IPS DF 4.7 (cell line): ENCODE results near the gene PTPRM.

Experiments used
- DNase-seq: peaks from one replicate; pipeline ENCODE4 v3.0.0-alpha.2; 2013; ENCODE audit warnings: low spot score; ENCODE audit errors: extremely low read depth

Gene PTPRM

GRCh38 chr18:7598167-7599047 lies 31.3 kb downstream of the PTPRM start:
- no peak for DNase-seq

GRCh38 chr18:7600036-7600435 lies 32.9 kb downstream of the PTPRM start:
- no peak for DNase-seq

DNA sequence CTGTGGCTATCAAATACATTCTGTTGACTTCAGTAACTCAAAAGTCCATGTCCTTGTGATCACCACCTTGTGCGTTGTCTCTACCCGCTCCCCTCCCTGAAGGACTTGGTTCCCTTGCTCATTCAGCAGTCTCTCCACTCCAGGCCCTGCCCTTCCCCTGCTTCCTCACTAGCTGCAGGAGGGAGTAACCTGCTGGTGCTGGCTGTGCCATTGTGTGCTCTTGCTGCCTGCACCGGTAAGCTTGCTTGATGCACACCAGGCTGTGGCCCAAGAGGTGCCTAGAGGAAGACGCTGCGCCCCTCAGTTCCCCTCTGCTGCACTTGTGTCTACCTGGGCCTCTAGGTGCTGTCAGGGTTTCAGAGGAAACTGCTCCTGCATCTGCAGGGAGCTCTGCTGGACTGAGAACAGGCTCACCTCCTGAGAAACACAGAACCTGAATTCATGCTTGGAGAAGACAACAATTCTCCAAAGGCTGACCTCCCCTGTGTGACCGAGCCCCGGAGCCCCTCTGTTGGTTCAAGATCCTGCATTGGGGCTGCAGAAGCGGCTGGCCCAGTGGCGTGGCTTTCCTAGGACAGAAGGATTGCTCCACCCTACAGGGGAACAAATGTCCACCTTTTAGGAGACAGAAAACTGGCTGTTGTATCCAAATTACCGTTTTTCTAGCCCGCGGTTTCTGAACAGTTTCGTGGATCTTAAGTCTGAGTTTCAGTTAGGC lies 33.6 kb downstream of the PTPRM start:
- no peak for DNase-seq

GRCh38 chr18:7601246-7601615 lies 34.1 kb downstream of the PTPRM start:
- no peak for DNase-seq

DNA sequence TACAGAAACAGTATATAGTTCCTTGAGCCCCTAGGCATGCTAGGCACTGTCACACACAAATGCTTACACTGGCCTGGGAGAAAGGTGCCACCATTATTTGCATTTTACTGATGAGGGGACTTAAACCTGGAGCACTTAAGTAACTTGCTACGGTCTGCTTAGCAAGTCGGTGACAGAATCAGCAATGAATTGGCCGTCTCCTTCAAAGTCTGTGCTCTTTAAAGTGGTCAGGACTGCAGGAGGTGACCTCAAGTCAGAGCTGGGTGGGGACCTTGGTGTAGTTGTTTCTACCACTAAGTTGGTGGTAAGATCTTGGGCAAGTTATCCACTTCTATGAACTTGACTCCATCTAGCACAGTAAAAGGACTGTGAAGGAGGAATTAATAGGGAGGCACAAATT lies 34.8 kb downstream of the PTPRM start:
- no peak for DNase-seq

GRCh38 chr18:7603259-7604000 lies 36.3 kb downstream of the PTPRM start:
- DNase-seq, result no peak

DNA sequence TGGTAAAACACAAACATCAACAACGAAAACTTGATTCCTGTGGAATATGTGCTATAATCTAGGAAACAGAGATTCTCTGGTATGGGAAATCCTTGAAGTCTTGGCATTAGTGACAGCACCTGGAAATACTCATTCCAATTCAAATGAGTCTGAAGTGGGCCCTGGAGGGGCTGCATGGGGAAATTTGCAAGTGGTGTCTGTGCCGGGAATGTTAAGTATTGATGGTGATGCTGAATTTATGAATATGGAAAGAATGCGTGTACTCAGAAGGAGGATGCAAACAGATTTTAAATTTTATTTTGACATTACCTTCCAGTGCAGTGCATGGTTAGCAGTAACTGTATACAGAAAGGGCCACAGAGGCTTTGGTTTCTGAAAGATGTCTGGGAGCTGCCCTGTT lies 37.2 kb downstream of the PTPRM start:
- DNase-seq, result no peak

- no peak for DNase-seq
Measured at GRCh38 chr18:7605705-7606104, 38.6 kb downstream of the PTPRM start.

DNA sequence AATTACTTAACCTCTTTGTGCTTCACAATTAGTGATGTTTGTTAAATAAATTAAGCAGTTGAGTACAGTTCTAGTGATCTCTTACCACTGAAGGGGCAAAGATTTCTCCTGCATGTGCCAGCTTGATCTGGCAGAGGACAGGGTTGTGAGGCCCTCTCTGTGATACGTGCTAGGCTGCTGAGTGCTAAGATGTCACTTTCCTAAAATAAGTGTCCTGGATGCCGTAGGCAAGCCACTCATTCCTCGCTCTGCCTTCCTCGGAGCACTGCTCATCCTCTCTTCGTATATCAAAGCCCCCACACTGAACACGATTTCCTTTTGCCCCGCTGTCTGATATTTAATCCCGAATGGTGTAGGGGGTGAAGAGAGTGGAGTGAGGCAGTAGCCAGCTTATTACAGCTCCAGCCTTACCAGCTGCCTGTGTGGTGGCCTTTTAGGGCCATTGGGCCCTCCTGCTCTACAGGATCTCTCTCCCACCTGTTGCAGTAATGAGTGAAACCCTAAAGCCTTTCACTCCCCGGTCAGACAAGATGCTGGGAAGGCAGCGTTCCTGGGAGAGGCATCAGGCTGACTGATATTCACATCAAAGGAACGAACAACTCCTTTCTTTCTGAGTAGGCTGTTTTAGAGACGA lies 40.5 kb downstream of the PTPRM start:
- no peak for DNase-seq

DNA sequence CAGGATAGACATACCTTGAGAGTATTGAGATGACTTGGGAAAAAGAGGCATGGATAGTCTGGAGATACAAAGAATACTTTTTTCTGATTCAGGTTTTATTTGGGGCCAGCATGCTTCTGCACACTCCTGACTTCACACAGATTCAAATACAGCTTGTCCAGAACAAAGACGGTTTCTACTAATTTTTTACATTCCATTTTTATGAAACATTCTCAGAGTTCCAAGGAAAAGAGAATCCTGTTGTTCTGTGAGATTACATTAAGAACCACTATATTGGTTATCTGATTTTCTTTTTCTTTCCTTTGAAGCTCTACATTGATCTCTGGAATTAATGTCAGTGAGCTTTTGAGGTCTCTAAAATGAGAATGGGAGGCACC lies 41.0 kb downstream of the PTPRM start:
- no peak for DNase-seq

- no peak for DNase-seq
Measured at GRCh38 chr18:7608781-7609201, 41.7 kb downstream of the PTPRM start.

GRCh38 chr18:7609617-7610016 lies 42.5 kb downstream of the PTPRM start:
- no peak for DNase-seq

DNA sequence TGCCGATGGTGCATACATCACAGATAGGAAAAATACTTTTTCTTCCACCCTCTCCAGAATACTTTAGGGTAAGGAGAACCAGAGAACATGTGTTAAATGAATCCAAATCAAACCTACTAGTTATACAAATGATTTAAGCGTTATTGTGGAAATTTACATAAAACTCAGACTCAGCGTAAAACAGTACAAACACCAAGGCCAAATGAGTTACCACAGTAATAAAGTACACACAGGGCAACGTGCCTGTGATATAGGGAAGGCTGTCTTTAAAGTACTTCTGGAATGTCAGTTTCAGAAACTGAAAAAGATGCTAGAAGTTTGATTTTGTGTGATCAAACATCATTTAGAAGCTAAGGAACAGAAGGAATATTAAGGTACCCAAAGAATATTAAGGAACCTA lies 46.9 kb downstream of the PTPRM start:
- DNase-seq, result no peak

DNA sequence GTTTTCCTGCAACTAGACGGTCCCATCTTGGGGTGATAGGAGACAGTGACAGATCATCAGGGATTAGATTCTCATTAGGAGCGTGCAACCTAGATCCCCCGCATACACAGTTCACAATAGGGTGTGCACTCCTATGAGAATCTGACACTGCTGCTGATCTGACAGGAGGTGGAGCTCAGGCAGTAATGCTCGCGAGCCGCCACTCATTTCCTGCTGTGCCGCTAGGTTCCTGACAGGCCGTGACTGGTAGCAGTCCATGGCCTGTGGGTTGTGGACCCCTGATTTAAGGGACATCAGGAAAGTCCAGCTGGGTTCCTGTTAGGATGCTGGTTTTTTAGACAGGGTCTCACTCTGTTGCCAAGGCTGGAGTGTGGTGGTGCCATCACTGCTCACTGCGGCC lies 48.7 kb downstream of the PTPRM start:
- DNase-seq, result no peak

DNA sequence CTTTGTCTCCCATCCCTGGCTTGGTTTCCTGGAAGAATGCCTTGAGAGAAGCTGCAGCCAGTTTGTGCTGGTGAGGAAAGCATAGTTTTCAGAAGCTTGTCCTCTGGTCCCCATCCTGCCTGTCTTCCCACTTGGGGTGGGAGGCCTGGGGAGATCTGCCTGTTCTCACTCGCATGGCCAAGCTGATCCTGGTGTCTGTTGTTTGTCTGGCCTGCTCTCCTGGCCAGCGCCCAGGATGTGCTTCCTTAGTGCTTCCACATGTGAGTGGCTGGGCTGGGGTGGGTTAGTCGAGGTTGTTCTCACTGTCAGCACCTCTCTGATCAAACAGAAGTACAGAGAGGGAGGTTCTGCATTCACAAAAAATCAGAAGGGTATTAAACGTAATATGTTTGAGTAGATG lies 49.5 kb downstream of the PTPRM start:
- no peak for DNase-seq

GRCh38 chr18:7617738-7618422 lies 50.8 kb downstream of the PTPRM start:
- no peak for DNase-seq

DNA sequence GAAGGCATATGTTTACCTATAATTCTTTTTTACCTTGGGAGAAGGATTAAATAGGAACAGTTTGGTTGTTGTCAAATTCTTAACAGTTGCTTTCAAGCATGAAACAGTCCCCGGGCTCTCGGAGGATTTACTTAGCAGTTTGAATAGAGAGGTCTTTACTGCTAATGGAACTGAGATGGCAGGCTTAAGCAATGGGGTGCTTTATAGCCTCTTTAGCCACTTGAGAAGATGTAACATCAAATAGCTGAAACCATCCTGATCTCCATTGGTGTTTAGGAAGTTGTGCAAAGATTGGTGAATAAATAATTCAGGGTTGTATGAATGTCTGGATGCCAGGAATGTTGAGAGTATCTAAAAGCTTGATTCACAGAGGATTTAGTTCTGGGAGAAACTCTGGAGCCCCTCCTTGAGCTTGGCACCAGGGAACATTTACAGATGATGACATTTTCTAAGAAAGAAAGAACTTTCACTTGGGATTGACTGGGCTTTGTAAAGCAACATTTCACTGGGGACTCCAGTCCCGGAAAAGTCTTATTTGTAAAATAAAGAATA lies 51.9 kb downstream of the PTPRM start:
- no peak for DNase-seq

GRCh38 chr18:7619676-7620075 lies 52.6 kb downstream of the PTPRM start:
- DNase-seq, result no peak

DNA sequence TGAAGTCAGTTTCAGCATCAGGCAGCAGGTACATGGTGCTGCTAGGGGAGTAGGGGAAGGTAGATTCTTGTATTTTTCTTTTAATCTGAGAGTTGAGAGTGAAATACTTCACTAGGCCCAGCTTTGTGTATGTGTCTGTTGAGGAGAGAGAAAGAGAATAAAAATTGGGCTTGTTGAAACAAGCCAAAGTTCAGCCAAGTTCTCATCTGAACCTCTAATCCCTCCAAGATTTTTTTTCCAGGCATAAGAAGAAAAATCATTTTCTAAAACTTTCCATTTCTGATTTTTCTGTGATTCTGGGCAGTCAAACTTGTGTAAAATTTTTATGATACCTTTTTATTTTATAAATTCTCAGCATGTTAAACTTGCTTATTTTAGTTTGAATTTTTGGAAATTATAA lies 55.6 kb downstream of the PTPRM start:
- no peak for DNase-seq

DNA sequence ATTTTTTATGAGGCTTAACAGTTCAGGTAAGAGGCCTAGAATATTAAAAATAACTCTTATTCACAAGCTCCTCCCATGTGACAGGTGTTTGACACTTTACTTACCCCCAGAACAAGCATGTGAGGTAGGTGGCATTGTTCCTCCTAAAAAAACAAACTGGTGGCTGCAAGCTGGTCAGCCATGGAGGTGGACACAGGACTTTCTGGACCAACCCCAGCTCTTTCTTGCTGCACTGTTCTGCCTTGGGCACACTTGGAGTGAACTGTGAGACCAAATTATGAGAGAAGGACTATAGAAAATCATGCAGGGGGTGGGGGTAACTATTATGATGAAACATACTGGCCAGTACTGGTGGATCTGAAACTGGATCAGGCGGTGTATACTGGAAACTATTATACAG lies 56.6 kb downstream of the PTPRM start:
- DNase-seq, result no peak

DNA sequence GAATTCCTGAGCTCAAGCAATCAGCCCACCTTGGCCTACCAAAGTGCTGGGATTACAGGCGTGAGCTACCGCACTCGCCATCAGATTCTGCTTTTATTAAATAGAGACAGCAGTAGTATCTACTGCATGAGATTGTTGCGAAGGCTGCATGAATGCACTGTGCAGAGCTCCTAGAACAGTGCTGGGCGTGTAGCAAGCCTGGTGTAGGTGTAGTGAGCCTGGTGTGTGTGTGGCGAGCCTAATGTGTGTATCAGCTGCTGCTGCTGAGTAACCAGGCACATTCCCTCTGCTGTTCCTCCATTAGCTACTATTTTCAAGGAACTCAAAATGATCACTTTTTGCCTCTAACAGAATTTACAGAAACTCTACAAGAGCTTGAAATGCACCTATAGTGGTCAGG lies 57.6 kb downstream of the PTPRM start:
- no peak for DNase-seq
